Measurements from ENCODE around the gene BCKDHA. TPM values are rescaled to one million over a fixed set of nuclear protein-coding genes. Genes with fewer than 3 reads are reported as not detected.
A peak's percentile ranks its signal among the peaks of the same experiment; 100 is the strongest.
"Not testable (repeated sequence)": the region's sequence is repeated elsewhere in the genome, so short reads cannot be mapped to it uniquely, and the experiment has no call there.

BCKDHA gene
- polyA plus RNA-seq, 1 donor = 35.2 TPM

- DNase-seq = peak; percentile 69
Measured at GRCh38 chr19:41449079-41449864, 51.7 kb downstream of the BCKDHA start.

DNA sequence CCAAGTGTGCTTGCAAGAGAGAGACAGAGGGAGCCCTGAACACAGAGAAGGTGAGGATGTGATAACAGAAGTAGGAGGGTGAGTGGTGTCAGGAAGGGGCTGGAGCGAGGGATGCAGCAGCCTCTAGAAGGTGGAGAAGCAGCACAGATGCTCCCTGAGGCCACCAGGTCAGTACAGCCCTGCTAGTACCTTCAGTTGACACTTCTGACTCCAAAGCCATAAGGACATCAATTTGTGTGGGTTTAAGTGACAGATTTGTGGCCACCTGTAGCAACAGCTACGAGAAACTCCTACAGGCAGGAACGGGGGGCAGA is 52.2 kb downstream of the BCKDHA start:
- no peak for DNase-seq

DNA sequence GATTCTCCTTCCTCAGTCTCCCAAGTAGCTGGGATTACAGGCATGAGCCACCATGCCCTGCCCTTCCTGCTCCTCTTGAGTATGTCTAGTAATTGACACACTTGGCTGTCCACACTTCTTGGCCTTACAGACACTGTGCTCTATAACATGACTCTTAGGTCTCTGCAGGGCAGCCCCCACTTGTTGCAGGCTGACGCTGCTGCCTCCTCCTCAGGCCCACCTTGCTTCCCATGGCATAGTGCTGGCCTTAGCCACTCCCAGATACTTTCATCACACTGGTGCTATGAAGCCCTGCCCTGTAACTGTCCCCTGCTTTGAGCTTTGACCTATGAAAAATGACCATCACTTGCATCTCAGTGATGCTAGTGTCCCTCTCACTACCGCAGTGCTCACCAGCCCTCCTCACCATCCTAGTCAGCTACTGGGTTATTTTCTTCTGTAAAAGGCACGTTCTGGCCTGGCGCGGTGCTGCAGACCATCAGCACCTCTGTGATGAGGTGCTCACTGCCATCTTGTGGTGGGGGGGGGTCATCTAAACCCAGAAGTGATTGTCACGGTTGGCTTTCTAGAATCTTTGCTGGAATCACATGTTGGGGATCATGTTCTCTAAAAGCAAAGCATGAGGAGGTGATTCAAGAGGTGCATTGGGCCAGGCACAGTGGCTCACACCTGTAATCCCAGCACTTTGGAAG is 55.1 kb downstream of the BCKDHA start:
- DNase-seq = no peak

GRCh38 chr19:41455936-41456335 is 58.3 kb downstream of the BCKDHA start:
- no peak for DNase-seq

- DNase-seq = no peak
Measured at GRCh38 chr19:41456342-41456918, 58.8 kb downstream of the BCKDHA start.

DNA sequence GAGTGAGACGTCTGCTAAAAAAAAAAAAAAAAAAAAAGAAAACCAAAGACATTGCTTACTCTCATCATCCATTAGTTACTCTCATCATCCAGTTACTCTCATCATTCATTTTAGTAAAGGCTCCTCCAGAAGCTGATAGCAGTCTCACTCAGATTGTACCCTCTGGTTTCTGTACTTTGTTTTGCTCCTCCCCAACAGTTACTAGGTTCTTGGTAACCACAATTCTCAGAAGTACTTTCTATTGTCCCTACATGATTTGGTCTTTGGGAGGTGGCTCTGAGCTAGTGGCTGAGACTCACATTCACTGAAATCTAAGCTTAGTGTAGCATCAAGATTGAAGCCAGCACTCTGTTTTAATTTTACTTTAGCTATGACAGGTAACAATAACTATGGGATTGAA is 59.6 kb downstream of the BCKDHA start:
- no peak for DNase-seq

DNA sequence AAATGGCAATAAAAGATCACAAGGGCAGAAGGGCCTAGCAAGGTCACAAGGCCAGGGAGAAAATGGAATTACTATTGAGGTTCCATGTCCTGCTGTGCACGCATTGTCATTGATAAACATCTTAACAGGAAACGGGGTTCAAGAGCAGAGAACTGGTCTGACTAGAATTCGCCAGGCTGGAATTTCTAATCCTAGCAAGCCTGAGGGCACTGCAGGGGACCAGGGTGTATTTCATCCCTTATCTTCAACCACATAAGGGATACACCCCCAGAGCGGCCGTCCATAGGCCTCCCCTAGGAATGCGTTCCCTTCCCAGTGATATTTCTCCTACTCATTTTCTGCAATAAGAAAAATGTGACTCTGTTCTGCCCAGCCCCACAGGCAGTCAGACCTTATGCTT is 64.9 kb downstream of the BCKDHA start:
- DNase-seq = no peak

- not testable (repeated sequence) for DNase-seq
Measured at GRCh38 chr19:41463257-41464256, 65.9 kb downstream of the BCKDHA start.

Other genes with a start within 250 kb of the BCKDHA start
- gene CYP2S1, start 204.6 kb upstream of the BCKDHA start, polyA plus RNA-seq (ENCODE audit: insufficient read length) = 0.46 TPM
- 27.2 TPM for gene AXL, start 178.6 kb upstream of the BCKDHA start, polyA plus RNA-seq (ENCODE audit: insufficient read length)
- 166 TPM for gene HNRNPUL1, start 133.4 kb upstream of the BCKDHA start, polyA plus RNA-seq (ENCODE audit: insufficient read length)
- 39.8 TPM for gene CCDC97, start 87.6 kb upstream of the BCKDHA start, polyA plus RNA-seq (ENCODE audit: insufficient read length)
- gene TGFB1, start 43.9 kb upstream of the BCKDHA start, polyA plus RNA-seq (ENCODE audit: insufficient read length) = 23.9 TPM
- 2.0 TPM for gene B9D2, start 33.7 kb upstream of the BCKDHA start, polyA plus RNA-seq (ENCODE audit: insufficient read length)
- gene TMEM91, start 21.3 kb upstream of the BCKDHA start, polyA plus RNA-seq (ENCODE audit: insufficient read length) = 6.8 TPM
- gene EXOSC5, start 459 bp upstream of the BCKDHA start, polyA plus RNA-seq (ENCODE audit: insufficient read length) = 17.6 TPM
- 3.1 TPM for gene B3GNT8, start 29.6 kb downstream of the BCKDHA start, polyA plus RNA-seq (ENCODE audit: insufficient read length)
- 40.9 TPM for gene DMAC2, start 42.1 kb downstream of the BCKDHA start, polyA plus RNA-seq (ENCODE audit: insufficient read length)
- not detected for gene ERICH4, start 45.3 kb downstream of the BCKDHA start, polyA plus RNA-seq (ENCODE audit: insufficient read length)
- gene CEACAM21, start 178.3 kb downstream of the BCKDHA start, polyA plus RNA-seq (ENCODE audit: insufficient read length) = 2.0 TPM
- gene CEACAM4, start 229.3 kb downstream of the BCKDHA start, polyA plus RNA-seq (ENCODE audit: insufficient read length) = not detected